GM21529 (cell line): ENCODE measurements around the gene OVCH2.
"Not testable (repeated sequence)": the region's sequence is repeated elsewhere in the genome, so short reads cannot be mapped to it uniquely, and the experiment has no call there.

Source experiments
- ATAC-seq: cut with Tn5 transposase; IDR thresholded peaks from one replicate; pipeline ENCODE4 v1.9.1; 2021; ENCODE audit not compliant: unreplicated experiment

Gene OVCH2, protein sequence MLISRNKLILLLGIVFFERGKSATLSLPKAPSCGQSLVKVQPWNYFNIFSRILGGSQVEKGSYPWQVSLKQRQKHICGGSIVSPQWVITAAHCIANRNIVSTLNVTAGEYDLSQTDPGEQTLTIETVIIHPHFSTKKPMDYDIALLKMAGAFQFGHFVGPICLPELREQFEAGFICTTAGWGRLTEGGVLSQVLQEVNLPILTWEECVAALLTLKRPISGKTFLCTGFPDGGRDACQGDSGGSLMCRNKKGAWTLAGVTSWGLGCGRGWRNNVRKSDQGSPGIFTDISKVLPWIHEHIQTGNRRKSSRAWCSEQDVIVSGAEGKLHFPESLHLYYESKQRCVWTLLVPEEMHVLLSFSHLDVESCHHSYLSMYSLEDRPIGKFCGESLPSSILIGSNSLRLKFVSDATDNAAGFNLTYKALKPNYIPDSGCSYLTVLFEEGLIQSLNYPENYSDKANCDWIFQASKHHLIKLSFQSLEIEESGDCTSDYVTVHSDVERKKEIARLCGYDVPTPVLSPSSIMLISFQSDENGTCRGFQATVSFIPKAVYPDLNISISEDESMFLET

DNA sequence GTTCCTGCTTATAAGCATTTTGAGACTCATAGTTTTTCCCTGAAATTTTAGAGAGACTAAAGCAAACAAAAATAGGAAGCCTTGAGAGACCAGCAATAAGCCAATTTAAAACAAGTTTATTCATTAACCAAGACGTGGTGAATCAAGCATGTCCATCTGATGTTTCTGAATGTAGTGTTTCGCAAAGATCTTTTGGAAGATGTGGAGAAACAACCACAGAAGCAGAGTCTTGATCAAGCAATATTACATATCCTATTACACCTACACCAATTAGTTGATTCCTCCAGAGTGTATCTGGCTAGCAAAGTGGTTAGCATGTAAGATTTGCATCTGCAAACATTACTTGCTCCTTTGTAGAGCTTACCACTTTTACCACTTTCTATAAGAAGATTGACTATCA lies at the start of gene OVCH2:
Gene OVCH2, minus strand, starts transcription at position 101 of the 400 bp plus-strand sequence. Its CDS starts 83 bp downstream, at position 18.
- ATAC-seq, result no peak

- ATAC-seq, result no peak
Measured at GRCh38 chr11:7749456-7749855, 43.2 kb upstream of the OVCH2 start.

- ATAC-seq, result not testable (repeated sequence)
Measured at GRCh38 chr11:7734767-7735166, 28.5 kb upstream of the OVCH2 start.

- no peak for ATAC-seq
Measured at GRCh38 chr11:7714786-7715185, 8.5 kb upstream of the OVCH2 start.

DNA sequence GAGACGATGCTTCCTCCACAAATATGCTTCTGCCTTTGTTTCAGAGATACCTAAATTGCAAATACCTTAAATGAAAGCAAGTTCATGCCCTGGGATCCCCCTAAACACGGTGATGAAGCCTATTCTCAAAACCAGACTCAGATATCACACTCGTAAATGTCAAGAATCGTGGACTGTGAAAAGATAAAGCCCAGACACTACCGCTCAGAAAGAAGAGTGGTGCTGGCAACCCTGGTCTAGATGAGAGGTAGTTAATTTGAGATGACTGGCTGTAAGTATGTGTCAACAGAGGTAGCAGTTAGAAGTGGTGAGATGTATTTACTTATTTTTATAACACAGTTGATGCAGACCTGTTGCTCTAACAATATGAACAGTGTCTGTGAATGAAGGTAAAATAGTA lies 2.5 kb downstream of the OVCH2 start:
- no peak for ATAC-seq

DNA sequence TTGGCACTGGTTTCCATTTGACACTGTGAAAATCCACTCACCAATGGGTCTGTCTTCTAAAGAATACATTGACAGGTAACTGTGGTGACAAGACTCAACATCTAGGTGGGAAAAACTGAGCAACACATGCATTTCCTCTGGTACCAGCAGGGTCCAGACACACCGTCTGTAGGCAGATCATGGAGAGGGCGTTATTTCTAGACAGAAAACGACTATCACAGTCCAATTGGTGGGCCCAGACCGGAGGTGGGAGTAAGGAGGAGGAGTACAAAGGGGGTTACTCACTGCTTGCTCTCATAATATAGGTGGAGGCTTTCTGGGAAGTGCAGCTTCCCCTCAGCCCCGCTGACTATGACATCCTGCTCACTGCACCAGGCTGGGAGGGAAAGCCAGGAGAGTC lies 9.9 kb downstream of the OVCH2 start:
- no peak for ATAC-seq

DNA sequence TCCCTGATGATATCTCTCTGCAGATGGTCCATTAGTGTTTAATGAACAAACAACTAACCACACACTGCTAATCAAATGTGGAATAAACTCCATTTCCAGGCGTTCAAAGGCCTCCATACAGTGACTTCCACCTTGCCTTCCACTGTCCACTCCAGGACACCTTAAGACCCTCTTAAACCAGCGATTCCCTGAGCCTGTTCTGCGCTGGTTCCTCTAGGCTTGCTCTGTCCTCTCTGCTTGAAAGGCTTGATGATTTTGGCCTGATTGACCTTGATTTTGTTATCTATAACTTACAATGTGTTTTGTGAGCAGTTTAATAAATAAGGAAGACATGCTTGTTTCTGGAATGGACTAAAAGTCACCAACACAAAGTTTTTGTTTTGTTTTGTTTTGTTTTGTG lies 12.0 kb downstream of the OVCH2 start:
- ATAC-seq, result no peak

GRCh38 chr11:7692426-7692825 lies 13.9 kb downstream of the OVCH2 start:
- ATAC-seq, result no peak

- ATAC-seq, result no peak
Measured at GRCh38 chr11:7691759-7692350, 14.4 kb downstream of the OVCH2 start.

GRCh38 chr11:7690648-7691047 lies 15.6 kb downstream of the OVCH2 start:
- no peak for ATAC-seq

DNA sequence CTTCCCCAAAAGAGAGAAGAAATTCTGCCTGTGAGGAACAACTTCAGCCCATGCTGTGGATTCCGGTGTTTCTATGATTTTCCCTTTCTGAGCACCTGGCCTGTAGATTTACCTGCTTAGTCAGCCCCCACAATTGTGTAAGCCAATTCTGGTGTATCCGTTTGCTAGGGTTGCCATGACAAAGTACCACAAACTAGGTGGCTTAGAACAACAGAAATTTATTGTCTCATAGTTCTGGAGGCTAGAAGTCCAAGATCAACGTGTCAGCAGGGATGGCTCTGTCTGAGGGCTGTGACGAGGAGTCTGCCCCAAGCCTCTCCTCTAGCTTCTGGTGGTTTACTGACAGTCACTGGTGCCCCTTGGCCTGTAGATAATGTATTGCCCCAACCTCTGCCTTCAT lies 17.0 kb downstream of the OVCH2 start:
- no peak for ATAC-seq

DNA sequence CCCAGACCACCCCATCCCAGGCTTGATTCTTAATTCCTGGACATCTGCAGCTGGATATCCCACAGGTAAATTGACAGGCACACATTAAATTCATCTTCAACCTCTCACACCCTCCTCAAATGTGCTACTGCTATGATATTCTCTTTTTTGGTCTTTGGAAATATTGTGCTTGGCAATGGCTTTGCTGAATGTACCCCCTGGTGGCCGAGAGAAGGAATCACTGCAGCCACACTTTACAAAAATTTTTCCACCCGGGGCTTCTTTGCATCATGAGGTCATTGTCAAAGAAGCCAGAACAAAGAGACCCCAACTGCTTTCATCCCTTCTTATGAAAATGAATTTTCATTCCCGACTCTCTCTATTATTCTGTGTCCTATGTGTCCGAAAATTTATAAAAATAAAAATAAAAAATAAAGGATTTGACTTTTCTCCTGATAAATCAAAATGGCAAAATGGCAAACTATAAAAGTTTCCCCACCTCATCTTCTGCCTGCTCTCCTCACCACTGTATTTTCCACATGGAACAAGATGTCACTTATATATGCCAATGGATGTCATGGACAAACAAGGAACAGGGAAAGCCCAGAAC lies 17.9 kb downstream of the OVCH2 start:
- peak; percentile 83 for ATAC-seq

DNA sequence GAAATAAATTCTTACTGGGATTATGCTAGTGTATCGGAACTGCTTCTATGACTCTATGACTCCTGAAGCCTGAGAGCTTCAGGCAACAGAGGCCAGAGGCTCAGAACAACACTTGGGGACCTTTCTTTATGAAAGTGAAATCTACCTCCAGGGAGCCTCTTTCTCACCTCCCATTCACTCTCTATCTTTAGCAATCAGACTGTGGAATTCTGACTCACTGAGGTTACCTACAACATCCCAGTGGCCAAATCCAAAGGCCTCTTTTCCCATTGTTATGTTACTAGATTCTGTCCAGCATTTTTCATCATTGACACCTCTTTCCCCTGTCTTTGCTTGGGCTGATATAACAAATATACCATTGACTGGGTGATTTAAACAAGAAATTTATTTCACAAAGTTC lies 18.9 kb downstream of the OVCH2 start:
- ATAC-seq, result no peak

GRCh38 chr11:7686761-7687160 lies 19.5 kb downstream of the OVCH2 start:
- ATAC-seq, result no peak

DNA sequence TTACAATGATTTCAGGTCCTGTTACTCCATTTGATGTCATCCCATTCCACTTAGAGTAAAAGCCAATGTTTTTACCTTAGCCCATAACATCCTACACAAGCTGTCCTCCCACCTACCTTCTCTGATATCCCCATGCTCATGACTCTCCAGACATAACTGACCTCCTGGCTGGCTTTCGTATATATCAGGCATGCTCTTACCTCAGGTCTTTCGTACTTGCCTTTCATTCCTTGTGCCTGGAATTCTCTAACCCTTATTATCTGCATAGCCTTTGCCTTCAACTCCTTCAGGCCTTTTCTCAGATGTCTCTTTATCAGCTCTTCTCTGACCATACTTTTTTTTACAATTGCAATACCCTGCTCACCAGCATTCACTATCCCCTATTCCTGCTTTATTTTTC lies 22.7 kb downstream of the OVCH2 start:
- no peak for ATAC-seq

DNA sequence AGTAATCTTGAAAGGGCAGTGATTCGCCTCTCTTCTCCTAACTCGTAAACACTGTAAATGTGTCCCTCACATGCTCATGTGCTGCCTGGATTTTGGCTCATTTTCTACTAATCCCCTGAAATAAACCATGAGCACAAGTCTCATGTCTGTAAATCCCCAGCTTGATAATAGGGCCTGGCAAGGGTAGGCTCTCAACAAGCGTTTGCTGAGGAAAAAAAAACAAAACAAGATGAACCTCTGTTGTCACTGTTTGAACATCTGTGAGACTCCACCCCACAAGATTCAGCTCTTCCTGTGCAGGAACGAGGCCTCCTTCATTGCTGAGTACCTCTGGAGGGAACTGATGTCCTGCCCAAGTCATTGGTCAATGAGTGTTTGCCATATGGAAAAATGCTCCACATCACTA lies 28.5 kb downstream of the OVCH2 start:
- ATAC-seq, result no peak

DNA sequence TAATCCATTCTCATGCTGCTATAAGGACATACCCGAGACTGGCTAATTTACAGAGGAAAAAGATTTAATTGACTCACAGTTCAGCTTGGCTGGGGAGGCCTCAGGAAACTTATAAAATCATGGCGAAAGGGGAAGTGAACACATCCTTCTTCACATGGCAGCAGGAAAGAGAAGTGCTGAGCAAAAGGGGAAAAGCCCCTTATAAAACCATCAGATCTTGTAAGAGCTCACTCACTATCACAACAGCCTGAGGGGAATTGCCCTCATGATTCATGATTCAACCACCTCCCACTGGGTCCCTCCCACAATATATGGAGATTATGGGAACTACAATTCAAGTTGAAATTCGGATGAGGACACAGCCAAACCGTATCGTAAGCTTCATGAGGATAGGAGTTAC lies 29.2 kb downstream of the OVCH2 start:
- ATAC-seq, result no peak

GRCh38 chr11:7675631-7676030 lies 30.6 kb downstream of the OVCH2 start:
- no peak for ATAC-seq

DNA sequence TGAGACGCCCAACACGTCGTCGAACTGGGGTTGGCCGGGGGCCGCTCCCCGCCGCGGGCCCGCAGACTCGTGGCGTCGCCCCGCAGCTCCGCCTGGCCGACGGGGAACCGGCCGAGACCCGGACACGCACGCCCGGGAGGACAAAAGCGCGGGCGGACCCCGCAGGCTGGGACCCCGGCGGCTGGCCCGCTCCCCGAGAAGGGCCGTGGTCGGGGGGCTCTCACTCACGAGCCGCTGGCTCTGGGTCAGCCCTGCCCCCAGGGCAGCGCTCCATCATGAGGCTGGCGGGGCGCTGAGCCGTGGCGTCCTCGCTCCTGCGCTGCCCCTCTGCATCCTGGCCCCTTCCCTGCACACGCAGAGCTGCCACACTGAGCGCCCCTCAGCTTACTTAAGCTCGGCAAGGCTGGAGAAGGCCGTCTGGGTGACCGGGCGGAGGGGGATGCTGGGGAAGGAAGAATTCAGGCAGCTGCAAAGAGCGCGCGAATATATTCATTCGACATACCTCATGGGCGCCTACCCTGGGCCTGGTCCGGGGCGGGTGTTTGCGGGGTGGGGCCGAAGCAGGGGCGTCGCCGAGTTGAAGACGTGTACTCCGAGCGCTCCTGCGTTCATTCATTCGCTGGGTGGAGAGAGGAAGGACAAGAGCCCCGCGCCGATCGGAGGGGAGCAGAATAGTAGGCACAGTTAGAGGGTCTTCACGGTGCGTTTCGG lies 32.4 kb downstream of the OVCH2 start:
- peak; percentile 19 for ATAC-seq

- ATAC-seq, result peak; percentile 44
Measured at GRCh38 chr11:7672960-7673723, 33.1 kb downstream of the OVCH2 start, which contains the start of gene CYB5R2. Gene CYB5R2 (minus strand): TSS chr11:7673500. CDS start chr11:7672825, 675 bp downstream.
